HPDE6-E6E7 (cell line): Measurements from ENCODE around the gene TTC39B.
A peak's percentile ranks its signal among the peaks of the same experiment; 100 is the strongest.
"Not testable (repeated sequence)": the region's sequence is repeated elsewhere in the genome, so short reads cannot be mapped to it uniquely, and the experiment has no call there.

Source experiments
- DNase-seq: peaks from one replicate; pipeline ENCODE4 v3.0.0; 2011; ENCODE audit warnings: missing footprints; ENCODE audit errors: extremely low spot score

TTC39B gene

DNA sequence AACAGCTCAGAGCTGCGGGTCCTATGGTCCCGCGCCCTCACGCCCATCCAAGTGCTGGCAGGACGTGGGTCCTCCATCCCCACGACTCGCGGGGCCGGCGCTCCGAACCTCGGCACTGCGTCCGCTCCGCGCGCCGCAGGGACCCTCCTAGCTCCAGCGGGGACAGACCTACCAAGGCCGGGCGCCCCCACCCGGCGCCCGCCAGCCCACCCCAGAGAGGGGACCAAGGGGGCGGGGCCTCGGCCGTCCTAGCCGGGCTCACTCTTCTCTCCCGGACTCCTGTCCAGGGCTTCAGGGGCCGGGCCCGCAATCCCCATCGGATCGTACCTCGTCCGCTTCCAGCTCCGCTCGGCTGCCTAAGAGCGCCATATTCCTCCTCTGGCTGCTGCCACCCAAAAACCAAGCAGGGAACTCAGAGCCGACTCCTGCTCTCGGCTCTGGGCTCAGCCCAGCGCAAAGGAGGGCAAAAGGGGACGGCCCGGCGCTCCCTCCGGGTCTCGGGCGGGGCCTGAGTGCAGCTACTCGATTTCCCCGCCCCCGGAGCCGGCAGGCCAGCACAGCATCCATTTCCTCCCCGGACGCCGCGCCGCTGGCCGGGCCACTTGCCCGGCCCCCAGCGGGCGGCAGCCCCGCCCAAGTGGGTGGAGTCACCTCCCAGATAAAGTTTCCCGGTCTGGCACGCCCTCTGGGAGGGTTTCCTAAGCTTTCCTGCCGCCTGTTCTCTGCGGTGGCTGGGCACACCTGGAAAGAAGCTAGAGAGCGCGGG lies at the start of gene TTC39B:
Gene TTC39B (minus strand): TSS at position 460 of the 766 bp plus-strand sequence. CDS start 91 bp downstream, at position 369.
- DNase-seq = peak; percentile 78

DNA sequence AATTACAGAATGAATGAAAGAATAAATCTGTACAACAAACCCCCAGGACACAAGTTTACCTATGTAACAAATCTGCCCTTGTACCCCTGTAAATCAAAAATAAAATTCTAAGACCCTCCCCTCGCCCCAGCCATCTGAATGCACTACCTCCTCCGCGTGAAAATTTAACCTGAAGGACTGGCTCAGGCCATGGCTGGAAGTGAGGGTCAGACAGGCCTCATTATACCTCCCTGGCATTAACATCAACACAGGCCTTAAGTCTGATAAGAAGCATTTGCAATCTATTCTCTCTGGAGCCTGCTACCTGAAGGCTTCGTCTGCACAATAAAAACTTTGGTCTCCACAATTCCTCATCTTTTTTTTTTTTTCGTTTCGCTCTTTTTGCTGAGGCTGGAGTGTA lies 48.7 kb upstream of the TTC39B start:
- DNase-seq = no peak

DNA sequence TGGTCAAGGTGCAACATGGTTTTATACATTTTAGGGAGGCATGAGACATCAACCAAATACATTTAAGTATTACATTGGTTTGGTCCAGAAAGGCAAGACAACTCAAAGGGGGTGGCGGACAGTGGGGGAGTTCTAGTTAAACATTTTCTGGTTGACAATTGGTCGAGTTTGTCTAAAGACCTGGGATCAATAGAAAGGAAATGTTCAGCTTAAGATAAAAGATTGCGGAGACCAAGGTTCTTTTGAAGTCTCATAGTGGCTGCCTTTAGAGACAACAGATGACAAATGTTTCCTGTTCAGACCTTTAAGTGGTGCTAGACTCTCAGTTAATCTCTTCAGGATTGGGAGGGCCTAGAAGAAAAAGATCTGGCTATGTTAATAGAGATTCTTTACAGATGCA lies 47.7 kb upstream of the TTC39B start:
- DNase-seq = no peak

DNA sequence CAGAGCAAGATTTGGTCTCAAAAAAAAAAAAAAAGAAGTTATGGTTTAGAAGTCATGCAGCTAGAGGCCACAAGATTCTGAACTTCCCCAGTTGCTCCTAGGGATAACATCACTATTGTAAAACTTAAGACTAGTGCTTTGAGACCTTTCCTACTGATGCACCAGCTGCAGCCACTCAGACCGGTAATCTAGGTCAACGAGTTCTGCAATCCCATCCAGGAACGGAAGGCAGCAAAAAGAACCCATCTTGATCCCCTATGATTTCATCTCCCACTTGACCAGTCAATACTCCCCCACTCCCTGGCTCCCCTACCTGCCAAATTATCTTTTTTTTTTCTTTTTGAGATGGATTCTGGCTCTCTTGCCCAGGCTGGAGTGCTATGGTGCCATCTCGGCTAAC lies 46.9 kb upstream of the TTC39B start:
- DNase-seq = no peak

DNA sequence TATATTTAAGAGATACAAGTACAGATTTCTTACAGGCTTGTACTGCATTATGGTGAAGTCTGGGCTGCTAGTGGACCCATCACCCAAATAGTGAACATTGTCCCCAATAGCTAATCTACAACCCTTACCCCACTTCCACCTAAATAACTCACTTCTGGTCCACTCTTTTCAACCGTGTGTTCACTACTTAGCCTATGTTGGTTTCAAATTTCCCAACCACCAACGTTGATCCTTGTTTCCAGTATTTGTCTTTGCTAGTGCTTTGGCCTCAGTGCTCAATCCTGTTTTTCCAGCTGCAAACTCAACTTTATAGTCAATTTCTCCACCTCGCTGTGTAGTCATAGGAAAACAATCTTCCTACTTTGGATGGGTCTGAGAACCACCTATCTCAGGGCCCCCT lies 45.3 kb upstream of the TTC39B start:
- DNase-seq = no peak

DNA sequence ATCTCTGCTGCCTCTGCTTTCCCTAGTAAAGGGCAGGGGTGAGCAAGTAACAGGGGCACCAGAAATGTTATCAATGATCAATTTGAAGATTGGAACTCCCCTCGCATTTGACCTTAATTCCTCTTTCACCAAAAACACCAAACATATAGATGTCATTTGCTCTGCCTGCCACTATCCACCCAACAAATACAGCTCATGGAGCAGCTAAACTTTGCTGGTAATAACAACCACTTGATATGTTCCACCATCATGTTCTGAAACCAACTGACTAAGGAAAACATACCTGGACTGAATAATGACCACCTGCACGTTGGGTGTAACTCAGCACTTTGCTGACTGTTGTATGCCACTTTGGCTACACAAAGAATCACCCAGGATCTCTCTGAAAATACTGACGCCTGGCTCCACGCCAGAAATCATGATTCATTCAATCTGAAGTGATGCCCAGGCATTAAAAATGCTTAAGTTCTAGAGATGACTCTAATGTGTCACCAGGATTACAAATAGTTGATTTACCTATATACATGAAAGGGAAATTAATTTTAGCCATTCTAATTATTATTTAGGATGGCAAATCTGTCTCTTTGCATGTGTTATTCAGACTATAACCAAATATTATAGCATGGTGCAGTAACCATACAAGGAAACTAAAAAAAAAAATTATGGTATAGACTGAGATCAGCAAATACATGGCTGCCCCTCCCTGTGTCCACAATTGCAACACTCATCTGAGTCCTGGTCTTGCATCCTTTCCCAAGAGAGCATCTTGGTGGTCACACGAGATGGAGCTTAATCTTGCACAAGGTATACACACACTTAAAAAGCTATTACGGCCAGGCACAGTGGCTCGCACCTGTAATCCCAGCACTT lies 43.1 kb upstream of the TTC39B start:
- DNase-seq = no peak

DNA sequence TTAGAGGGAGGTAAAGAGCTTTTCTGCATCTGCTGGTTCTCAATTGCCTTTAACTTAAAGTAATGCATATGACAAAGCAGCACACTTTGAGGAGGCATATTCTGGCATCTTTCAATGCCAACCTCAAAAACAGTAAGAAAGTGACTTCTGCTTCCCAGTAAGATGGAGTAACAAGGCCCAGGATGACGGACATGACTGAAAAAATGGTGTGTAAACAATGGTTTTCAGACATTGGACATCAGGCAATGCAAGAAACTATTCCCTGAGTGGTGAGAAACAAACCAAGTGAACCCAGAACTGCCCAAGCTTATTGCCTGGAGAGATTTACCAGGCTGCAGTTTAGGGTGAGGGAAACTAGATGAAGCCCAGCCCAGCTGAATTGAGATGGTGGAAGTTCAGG lies 39.8 kb upstream of the TTC39B start:
- DNase-seq = no peak

- DNase-seq = no peak
These were observed 37.2 kb upstream of the TTC39B start for GRCh38 chr9:15344191-15344590.

- no peak for DNase-seq
These were observed 26.4 kb upstream of the TTC39B start for GRCh38 chr9:15333376-15333881.

DNA sequence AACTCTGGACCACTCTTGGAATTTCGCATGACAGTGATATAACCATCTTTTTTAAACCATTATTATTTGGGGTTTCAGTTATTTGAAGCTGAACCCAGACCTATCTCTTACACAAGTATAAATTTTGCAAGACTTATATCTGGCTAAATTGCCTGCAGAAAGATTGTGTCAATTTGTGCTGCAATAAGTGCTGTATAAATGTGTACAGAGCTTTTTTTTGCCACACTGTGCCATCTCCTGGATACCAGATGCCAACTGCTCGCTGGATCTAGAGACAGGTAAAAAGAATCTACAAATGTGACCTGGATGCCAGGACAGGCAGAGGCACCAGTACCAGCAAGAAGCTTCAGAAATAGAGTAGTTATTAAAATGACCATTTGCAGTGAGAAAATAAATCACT lies 25.9 kb upstream of the TTC39B start:
- no peak for DNase-seq

DNA sequence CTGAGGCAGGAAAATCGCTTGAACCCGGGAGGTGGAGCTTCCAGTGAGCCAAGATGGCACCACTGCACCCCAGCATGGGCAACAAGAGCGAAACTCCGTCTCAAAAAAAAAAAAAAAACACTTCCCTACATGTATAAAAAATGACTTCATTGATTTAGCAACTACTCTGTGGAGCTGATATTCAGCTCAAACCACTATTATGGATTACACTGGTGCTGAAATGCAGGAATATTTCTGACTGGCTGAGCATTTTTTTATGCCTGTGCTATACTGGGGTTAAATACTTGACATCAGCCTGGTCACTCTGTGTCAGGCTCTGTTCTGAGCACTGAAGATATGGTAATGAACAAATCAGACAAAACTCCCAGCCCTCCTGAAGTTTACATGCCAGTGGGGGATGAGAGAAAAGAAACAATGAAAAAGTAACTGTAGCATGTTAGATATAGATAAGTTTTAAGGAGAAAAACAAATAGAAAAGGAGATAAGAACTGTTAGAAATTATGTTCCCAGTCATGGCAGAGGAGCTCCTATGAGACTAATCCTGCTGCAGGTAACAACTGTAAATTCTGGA lies 22.6 kb upstream of the TTC39B start:
- DNase-seq = no peak

DNA sequence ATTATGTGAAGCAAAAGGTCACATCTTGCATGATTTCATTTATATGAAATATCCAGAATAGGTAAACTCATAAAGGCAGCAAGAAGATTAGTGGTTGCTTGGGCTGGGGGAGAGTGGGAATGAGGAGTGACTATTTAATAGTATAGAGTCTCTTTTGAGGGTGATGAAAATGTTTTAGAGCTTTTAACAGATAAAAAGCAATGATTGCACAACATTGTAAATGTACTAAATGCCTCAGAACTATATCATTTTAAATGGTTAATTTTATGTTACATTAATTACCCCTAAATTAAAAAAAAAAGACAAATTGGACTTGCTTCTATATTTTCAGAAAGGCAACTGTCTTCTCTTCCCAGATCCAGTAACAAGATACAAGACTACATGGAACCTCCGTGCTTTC lies 21.9 kb upstream of the TTC39B start:
- no peak for DNase-seq

GRCh38 chr9:15322695-15323094 lies 15.7 kb upstream of the TTC39B start:
- DNase-seq = not testable (repeated sequence)

GRCh38 chr9:15319661-15320060 lies 12.6 kb upstream of the TTC39B start:
- not testable (repeated sequence) for DNase-seq

DNA sequence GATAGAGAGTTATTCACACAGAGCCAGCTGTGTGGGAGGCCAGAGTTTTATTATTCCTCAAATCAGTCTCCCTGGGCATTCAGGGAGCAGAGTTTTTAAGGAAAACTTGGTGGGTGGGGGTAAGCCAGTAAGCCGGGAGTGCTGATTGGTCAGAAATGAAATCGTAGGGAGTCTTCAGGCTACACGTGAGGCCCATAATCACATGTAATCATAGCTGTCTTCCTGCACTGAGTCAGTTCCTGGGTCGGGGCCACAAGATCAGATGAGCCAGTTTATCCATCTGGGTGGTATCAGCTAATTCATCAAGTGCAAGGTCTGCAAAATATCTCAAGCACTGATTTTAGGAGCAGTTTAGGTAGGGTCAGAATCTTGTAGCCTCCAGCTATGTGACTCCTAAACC lies 10.8 kb upstream of the TTC39B start:
- no peak for DNase-seq

- DNase-seq = no peak
These were observed 4.6 kb upstream of the TTC39B start for GRCh38 chr9:15311607-15312006.

DNA sequence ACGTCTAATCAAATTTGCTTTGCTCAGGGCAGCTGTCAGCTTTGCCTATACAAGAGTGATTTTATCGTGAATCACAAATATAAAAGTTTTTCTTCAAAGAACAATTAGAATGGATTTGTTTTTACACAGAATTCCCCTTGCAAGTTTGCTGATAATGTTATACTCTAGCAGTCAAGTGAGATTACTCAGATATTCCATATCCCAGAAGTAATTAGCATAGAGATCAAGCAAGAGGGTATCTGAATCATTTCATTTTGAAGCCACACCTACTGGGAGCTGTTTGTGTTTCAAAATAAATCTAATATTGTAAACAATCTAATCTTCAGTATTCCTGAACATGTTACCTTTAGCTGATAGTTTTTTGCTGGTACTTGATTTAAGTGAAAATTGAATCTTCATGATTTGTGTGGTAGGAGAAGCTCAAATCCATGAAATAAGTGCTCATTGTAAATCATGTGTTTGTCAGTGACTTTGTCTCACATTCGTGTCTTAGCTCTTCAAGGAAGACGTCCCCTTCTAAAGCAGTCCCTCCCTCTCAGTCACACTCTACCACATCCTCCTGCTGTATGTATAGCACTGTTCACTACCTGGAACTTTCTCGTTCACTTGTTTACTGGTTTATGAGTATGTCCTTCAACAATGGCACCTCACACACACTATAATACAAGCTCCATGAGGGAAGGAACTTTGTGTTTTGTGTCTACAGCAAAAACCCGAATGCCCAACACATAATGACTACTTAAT lies 3.3 kb upstream of the TTC39B start:
- no peak for DNase-seq

DNA sequence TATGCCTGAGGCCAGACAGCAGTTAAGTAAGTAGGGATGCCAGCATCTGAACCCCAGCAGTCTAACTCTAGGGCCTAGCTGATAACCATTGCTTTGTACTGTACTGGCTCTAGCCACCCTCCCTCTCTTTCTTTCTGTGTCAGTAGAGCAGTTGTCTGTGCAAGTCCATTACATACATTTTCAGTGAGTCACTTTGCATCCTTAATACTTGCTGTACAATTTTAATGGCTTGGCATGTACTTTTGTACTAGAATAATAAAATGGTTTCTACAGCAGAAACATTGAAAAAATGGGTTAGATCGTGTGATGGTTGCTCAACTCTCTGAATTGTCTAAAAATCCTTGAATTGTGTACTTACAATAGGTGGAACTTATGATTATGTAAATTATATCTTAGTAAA lies 1.5 kb upstream of the TTC39B start:
- DNase-seq = peak; percentile 36

- DNase-seq = no peak
These were observed 466 bp upstream of the TTC39B start for GRCh38 chr9:15307523-15307841.

GRCh38 chr9:15306068-15306756 lies 804 bp downstream of the TTC39B start:
- peak; percentile 31 for DNase-seq

DNA sequence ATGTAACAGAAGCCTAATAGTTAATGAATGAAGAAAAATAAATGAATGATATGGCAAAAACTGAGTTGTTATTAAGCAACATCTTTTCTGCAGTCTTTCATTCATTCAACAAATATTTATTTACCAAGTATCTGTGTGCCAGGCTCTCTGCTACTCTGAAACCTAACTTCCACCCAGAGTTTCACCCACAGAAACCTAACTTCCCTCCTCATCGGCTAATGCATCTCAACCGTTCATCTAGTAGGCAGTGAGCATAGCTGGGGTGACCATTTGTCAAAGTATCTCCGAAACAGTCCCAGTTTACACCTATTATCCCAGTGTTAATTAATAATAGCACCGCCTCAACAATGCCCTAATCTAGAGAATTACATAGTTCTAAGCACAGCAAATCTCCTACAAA lies 1.5 kb downstream of the TTC39B start:
- DNase-seq = no peak
